CD4-positive, alpha-beta T cell (primary cell): ENCODE data around the gene UBL4A. TPM values are rescaled to one million over a fixed set of nuclear protein-coding genes. Genes with fewer than 3 reads are reported as not detected.
A peak's percentile ranks its signal among the peaks of the same experiment; 100 is the strongest.

Source experiments
- ATAC-seq: fragments of 200-7000 bp; cut with Tn5 transposase; one replicate; pipeline ENCODE4 v1.10.0; 2022; ENCODE audit warnings: mild to moderate bottlenecking; ENCODE audit not compliant: poor library complexity
- CTCF ChIA-PET: fragments of 350-600 bp; sonication (Branson Sonifier 250); formaldehyde crosslinking; loops from one replicate; lab custom pipeline; 2021; ENCODE audit warnings: antibody characterized with exemption, inconsistent platforms; lab: Charles Lee
- POLR2A ChIA-PET: fragments of 350-600 bp; sonication (Branson Sonifier 250); formaldehyde crosslinking; loops from one replicate; lab custom pipeline; 2021; ENCODE audit warnings: antibody characterized with exemption, inconsistent platforms; lab: Charles Lee
- DNase-seq, 14 experiments: peaks; one replicate each; pipeline ENCODE4 v3.0.0-alpha.2; 2013 to 2020; ENCODE audit warnings: mixed read lengths in 2 of 14
- H3K27ac ChIP-seq, 2 donors: one replicate each; pipeline versions ENCODE4 v1.5.1 to v1.7.0; 2013; ENCODE audit warnings: low read length in 2 of 2, low read depth in 1 of 2, mild to moderate bottlenecking in 1 of 2
- H3K27me3 ChIP-seq, 2 experiments: 1 replicate in 1 of 2; 2 replicates in 1 of 2; pipeline versions ENCODE4 v1.6.1 to v1.7.0; 2013; ENCODE audit warnings: low read length in 2 of 2, control low read depth in 1 of 2, mild to moderate bottlenecking in 1 of 2, moderate library complexity in 1 of 2; ENCODE audit not compliant: insufficient read depth in 2 of 2, control insufficient read depth in 1 of 2
- H3K36me3 ChIP-seq: one replicate; pipeline ENCODE4 v1.6.1; 2013; ENCODE audit warnings: low read length, control low read depth; ENCODE audit not compliant: insufficient read depth
- H3K4me1 ChIP-seq: one replicate; pipeline ENCODE4 v1.6.1; 2013; ENCODE audit warnings: low read length, control low read depth; ENCODE audit not compliant: insufficient read depth
- H3K4me3 ChIP-seq: one replicate; pipeline ENCODE4 v1.5.1; 2013; ENCODE audit warnings: mild to moderate bottlenecking, low read length, moderate library complexity
- H3K9me3 ChIP-seq, 2 experiments: 1 replicate in 1 of 2; 2 replicates in 1 of 2; pipeline versions ENCODE4 v1.6.1 to v1.7.0; 2013; ENCODE audit warnings: low read length in 2 of 2, mild to moderate bottlenecking in 2 of 2, control low read depth in 1 of 2, moderate library complexity in 1 of 2; ENCODE audit not compliant: control insufficient read depth in 1 of 2, insufficient read depth in 1 of 2
- H3K27ac Mint-ChIP-seq: one replicate; pipeline ENCODE4 v1.8.0; 2020; ENCODE audit warnings: mixed read lengths
- H3K27me3 Mint-ChIP-seq: one replicate; pipeline ENCODE4 v1.8.0; 2021; ENCODE audit warnings: mixed read lengths
- H3K36me3 Mint-ChIP-seq: one replicate; pipeline ENCODE4 v1.8.0; 2021; ENCODE audit warnings: low read depth, mixed read lengths
- H3K4me1 Mint-ChIP-seq: one replicate; pipeline ENCODE4 v1.8.0; 2021; ENCODE audit warnings: low read depth, mixed read lengths
- H3K4me3 Mint-ChIP-seq: one replicate; pipeline ENCODE4 v1.8.0; 2020; ENCODE audit warnings: mild to moderate bottlenecking, mixed read lengths
- H3K9me3 Mint-ChIP-seq: one replicate; pipeline ENCODE4 v1.8.0; 2020; ENCODE audit warnings: mixed read lengths
- intact Hi-C, 2 experiments: fragments of 100-400 bp; cut with DNase I in 1 of 2; cut with micrococcal nuclease in 1 of 2; formaldehyde crosslinking; loops; one replicate each; pipeline versions ENCODE4 v1.15.1 to v1.9.0; 2023 to 2025; cut with DNase I, micrococcal nuclease
- polyA plus RNA-seq, 2 donors: library from polyadenylated mRNA; unstranded; fragments of 120-200 nt; gene quantifications; one replicate each; pipeline ENCODE4 v1.2.1, GENCODE V29; 2013
- total RNA-seq, 174 experiments: library from RNA in 2 of 174; stranded (reverse) in 2 of 174; gene quantifications; one replicate each; pipeline ENCODE4 v1.2.3 and lab custom pipeline; 2021 to 2026
- TF ChIP-seq, protein P1 (sequence below): fragments of 200-600 bp; IDR thresholded peaks from one replicate; pipeline ENCODE4 v1.8.0; 2022; ENCODE audit warnings: antibody characterized with exemption, mild to moderate bottlenecking

Gene UBL4A
- total RNA-seq (1 to 10 TPM; 6.6 to 8.9 TPM), total RNA-seq (lab: John Stamatoyannopoulos, UW) (11.9 to 115 (median 52.4) reads per million in 172 experiments)
- 30.2 TPM for polyA plus RNA-seq (2013, experiment 1 of 2)
- 27.9 TPM for polyA plus RNA-seq (2013, experiment 2 of 2)

DNA sequence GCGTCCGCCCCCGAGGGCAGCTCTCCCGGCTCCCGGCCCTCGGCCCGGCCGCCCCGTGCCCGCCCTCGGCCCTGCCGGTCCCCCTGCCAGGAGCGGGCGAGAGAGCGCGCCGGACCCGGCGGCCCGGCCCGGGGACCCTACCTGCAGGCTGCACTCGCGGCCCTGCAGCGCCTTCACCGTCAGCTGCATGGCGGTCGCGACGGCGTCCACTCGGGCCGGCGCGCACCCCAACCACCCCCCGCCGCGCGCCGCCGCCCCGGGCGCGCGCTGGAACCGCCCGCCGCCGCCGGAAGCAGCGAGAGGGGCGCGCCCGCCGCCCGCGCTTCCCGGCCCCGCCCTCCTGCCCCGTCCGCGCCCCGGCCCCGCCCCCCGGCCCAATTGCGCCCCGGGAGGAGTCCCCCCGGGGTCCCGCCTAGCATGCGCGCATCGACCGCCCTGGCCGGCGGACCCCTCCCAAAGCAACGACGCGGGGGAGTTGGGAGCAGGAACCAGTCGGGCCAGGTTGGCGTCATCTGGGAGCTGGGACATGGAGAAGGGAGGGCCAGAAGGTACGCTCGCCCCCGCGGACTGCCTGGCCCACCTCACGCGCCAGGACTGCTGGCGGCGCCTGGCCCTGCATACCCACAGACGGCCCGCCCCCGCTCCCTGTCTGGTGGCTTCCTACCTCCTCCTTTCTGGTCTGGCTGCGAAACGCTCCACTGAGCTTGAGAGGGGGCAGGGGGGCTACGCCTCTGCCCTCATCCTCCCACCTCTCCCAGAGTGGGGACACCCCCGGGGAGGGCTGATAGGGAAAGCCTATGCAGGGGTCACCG is at the start of gene UBL4A:
TSS of gene UBL4A (minus strand) at position 220 of the 812 bp plus-strand sequence. CDS start at position 189, 31 bp downstream.
- H3K4me1 Mint-ChIP-seq = peaks cover 14% of the 10 kb centered on the region
- no peaks in the 10 kb centered on the region for H3K27me3 Mint-ChIP-seq
- Histone ChIP-seq H3K4me3 (peak within 1 kb of the TSS; percentile 53), H3K27ac (peak within 1 kb of the TSS; percentile 34 to 67), H3K36me3 (peaks cover 16% of the 10 kb centered on the region), H3K9me3 (no peaks in the 10 kb centered on the region), H3K27me3 (no peaks in the 10 kb centered on the region), H3K4me1 (peaks cover 58% of the 10 kb centered on the region)
- DNase-seq = peak in 13 of 14 experiments; percentile 20 to 79 (median 53)
- TF ChIP-seq, protein P1, sequence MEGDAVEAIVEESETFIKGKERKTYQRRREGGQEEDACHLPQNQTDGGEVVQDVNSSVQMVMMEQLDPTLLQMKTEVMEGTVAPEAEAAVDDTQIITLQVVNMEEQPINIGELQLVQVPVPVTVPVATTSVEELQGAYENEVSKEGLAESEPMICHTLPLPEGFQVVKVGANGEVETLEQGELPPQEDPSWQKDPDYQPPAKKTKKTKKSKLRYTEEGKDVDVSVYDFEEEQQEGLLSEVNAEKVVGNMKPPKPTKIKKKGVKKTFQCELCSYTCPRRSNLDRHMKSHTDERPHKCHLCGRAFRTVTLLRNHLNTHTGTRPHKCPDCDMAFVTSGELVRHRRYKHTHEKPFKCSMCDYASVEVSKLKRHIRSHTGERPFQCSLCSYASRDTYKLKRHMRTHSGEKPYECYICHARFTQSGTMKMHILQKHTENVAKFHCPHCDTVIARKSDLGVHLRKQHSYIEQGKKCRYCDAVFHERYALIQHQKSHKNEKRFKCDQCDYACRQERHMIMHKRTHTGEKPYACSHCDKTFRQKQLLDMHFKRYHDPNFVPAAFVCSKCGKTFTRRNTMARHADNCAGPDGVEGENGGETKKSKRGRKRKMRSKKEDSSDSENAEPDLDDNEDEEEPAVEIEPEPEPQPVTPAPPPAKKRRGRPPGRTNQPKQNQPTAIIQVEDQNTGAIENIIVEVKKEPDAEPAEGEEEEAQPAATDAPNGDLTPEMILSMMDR = no peak
- H3K36me3 Mint-ChIP-seq = peaks cover 6% of the 10 kb centered on the region
- ChIA-PET POLR2A (interaction anchor here (0.8 to 3.0 kb wide), 11 partner anchors 8 to 89 kb away, joined by 3 to 18 read pairs (median 4); partner anchors contain the start of genes ATP6AP1, FAM3A, PLXNA3 and RPL10), CTCF (no interaction called here)
- intact Hi-C loops = loop anchor here in 1 of 2 experiments (10.0 kb wide), 1 partner anchor 52 kb away; the partner anchor contains the start of gene GDI1
- peak; percentile 18 for ATAC-seq
- peak within 1 kb of the TSS; percentile 83 for H3K27ac Mint-ChIP-seq
- peak within 1 kb of the TSS; percentile 88 for H3K4me3 Mint-ChIP-seq
- no peaks in the 10 kb centered on the region for H3K9me3 Mint-ChIP-seq

DNA sequence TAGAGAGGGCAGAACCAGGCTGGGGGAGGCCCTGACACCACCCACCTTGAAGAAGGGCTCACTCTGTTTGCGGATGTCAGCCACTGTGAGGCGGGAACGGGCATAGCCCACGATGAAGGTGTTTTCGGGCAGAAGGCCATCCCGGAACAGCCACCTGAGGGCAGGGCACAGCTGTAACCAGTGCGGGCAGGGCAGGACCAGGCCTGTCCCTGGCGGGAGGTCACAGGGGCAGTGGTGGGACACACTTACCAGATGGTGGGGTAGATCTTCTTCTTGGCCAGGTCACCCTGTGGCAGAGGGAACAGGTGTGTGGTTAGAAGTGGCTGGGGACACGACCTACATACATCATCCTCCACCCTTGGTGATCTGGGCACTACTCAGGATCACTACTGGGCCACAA is 49.5 kb upstream of the UBL4A start:
- ATAC-seq = no peak

More for the DNA sequence above, 49.5 kb upstream of the UBL4A start:
- Mint-ChIP-seq H3K4me3 (no peak overlapping the region), H3K27ac (no peak overlapping the region), H3K36me3 (peaks cover 6% of the 10 kb centered on the region), H3K4me1 (peaks cover 11% of the 10 kb centered on the region), H3K9me3 (no peaks in the 10 kb centered on the region), H3K27me3 (no peaks in the 10 kb centered on the region)
- H3K4me3 ChIP-seq = no peak overlapping the region
- peaks cover 34% of the 10 kb centered on the region for H3K36me3 ChIP-seq
- TF ChIP-seq, protein P1 = no peak
- no peaks in the 10 kb centered on the region for H3K9me3 ChIP-seq
- H3K4me1 ChIP-seq = peaks cover 9% of the 10 kb centered on the region
- H3K27ac ChIP-seq = no peak overlapping the region
- intact Hi-C loops = no loop called here
- ChIA-PET CTCF (interaction anchor here (1.5 kb wide), 1 partner anchor 162 kb away, joined by 3 read pairs; no protein-coding TSS in a partner anchor), POLR2A (no interaction called here)
- no peaks in the 10 kb centered on the region for H3K27me3 ChIP-seq
- no peak for DNase-seq
